NCI-H1694 treated with DMSO at 0.1 percent for 48 hours (cell line): Measurements from ENCODE around the gene SGIP1.
"Not testable (repeated sequence)": the region's sequence is repeated elsewhere in the genome, so short reads cannot be mapped to it uniquely, and the experiment has no call there.

Experiments used
- DNase-seq: peaks from one replicate; lab custom pipeline; 2025; lab: John Stamatoyannopoulos, UW

The SGIP1 gene

DNA sequence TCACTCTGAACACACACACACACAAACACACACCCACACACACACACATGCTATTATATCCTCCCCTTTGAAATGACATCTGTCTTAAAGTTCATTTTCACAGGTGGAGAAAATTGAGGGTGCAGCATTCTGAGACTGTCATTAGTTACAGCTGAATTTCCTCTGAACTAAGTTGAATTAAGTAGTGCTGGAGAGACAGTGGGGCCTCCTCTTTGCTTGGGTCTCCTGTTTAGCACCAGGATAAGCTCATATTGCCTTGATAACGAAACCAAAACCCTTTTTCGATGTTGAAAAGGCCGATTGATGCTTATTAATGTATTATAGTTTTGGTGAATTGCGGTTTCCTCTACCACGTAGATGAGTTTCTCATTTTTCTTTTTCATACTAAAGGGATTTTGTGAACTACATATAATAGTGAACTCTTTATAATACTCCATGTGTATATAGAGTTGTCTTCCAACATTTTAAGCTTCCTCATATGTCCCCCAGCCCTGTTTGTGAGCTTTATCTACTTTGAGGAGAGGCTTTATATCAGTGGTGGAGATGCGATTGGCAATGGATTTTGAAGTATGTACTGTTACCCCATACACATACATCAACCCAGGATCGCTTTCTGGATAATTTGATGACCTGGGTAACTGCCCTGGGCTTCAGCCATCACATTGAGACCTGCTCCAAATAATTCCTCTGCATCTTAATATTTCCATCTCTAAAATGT is 235.7 kb downstream of the SGIP1 start:
- DNase-seq: no peak

- DNase-seq: no peak
Observed at GRCh38 chr1:66770240-66770639, 236.3 kb downstream of the SGIP1 start.

DNA sequence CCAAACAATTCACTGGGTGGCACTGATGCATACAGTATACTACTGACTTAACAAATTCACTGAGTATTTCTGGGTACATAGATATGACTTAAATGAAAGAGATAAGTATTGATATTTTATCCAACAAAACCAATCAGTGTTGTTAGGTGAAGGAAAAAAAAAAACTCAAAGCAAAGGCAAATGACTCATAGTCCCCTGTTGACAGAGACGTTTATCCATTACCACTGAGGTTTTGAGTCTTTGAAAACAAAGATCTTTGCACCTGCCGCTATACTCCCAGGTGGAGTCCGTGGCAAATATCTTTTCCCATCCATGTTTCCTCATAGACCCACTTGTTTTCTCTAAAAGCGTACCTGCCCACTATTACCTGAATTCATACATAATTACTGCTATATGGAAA is 236.7 kb downstream of the SGIP1 start:
- DNase-seq: no peak

GRCh38 chr1:66773227-66773626 is 239.3 kb downstream of the SGIP1 start:
- no peak for DNase-seq

GRCh38 chr1:66774438-66774837 is 240.5 kb downstream of the SGIP1 start:
- no peak for DNase-seq

GRCh38 chr1:66775646-66776045 is 241.7 kb downstream of the SGIP1 start:
- DNase-seq: no peak

GRCh38 chr1:66777831-66778230 is 243.9 kb downstream of the SGIP1 start:
- no peak for DNase-seq

- no peak for DNase-seq
Observed at GRCh38 chr1:66778266-66778665, 244.3 kb downstream of the SGIP1 start.

DNA sequence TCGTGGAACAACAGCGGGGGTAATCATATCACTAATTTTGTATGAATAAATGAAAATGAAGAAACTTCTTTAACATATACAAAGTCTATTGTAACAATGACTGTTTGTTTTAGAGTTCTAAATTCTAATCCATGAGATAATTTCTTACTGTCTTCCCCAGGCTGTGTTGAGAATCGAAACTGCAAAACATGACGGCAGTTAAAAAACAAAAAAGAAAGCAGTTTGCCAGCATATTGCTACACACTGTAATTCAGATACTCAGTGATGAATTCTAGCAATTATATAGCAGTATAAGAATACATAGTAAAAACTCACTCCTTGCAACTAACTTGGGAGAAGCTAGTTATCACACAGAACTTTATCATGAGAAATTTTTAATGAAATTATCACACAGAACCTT is 245.0 kb downstream of the SGIP1 start:
- DNase-seq: no peak

- DNase-seq: no peak
Observed at GRCh38 chr1:66779475-66780078, 245.6 kb downstream of the SGIP1 start.

- DNase-seq: not testable (repeated sequence)
Observed at GRCh38 chr1:66785800-66786199, 251.8 kb downstream of the SGIP1 start.

- no peak for DNase-seq
Observed at GRCh38 chr1:66787641-66788040, 253.7 kb downstream of the SGIP1 start.

DNA sequence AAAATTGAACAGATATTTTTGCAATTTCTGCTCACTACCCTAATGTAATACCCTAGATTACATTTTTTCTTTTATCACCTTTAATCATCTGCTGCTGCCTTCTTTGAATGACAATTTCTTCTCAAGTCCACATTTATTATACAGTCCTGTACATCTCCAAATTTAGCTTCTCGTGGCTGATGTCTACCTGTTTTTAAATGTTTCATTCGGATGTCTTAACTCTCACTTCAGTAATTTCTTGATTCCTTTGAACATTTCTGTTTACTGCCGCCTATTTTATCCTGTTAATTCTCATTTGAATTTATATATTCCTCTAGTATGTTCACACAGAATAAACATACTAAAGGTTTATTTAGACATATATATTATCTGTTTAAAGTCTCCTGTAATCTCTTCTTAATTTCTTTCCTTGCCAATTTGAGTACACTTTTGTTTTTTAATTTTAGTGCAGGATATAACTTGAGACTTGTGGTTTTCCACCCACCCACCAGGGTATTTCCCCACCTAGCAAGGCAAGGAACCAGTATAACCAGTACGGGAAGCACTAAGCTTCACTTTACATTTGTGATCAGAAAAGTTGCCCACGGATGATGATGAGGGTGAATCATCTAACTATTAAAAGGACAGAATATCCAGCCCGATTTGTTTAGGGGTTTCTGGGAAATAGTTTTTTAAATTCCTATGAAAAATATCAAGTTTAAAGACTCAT is 254.4 kb downstream of the SGIP1 start:
- DNase-seq: no peak

DNA sequence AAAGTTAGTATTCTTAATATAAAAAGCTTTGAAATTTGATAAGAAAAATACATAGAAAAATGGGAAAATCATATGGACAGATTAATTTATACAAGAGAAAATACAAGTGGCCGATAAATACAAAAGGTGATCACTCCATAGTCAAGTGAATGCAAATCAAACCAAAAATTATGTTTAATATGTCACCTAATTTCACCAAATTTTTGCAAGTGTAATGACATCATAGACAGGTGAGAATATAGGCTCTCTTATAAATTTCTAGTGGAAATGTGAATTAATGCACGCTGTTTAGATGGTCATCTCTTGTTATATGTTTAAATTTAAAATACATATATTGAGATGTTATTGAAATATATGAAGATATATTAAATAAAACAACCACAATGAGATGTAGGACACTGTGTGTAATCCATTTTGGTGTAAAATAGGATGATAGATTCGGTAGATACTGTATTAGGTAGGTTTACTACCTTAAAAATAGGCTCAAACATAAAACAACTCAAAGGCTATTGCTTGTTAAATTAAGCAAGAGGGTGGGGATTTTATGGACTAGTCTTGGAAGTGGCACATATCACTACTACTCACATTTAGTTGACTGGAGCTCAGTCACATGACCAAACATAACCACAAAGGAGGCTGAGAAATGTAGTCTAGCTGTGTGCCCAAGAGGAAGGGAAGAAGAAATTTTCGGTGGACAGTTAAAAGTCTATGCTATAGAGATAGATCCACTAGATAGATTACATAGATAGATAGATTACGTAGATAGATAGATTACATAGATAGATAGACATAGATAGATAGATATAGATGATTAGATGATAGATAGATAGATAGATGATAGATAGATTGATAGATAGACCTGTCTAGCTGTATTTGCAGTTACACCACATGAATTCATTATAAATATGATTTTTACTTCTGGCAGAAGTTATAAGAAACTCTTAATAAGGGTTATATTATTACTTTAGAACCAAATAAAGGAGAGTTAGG is 258.0 kb downstream of the SGIP1 start:
- no peak for DNase-seq

DNA sequence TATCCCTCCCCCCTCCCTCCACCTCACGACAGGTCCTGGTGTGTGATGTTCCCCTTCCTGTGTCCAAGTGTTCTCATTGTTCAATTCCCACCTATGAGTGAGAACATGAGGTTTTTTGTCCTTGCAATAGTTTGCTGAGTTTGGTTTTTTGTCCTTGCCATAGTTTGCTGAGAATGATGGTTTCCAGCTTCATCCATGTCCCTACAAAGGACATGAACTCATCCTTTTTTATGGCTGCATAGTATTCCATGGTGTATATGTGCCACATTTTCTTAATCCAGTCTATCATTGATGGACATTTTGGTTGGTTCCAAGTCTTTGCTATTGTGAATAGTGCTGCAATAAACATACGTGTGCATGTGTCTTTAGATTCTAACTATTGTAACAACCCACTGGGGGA is 261.9 kb downstream of the SGIP1 start:
- not testable (repeated sequence) for DNase-seq
